Choroid plexus epithelial cell (primary cell): Measurements from ENCODE around the gene FOXP4.

Experiments used
- DNase-seq: peaks from one replicate; pipeline ENCODE4 v3.0.0-alpha.2; 2010; ENCODE audit warnings: low read depth
- H3K4me3 ChIP-seq: 2 replicates; pipeline ENCODE4 v1.5.1; 2011; ENCODE audit warnings: low read depth, mild to moderate bottlenecking, control low read depth, low read length, moderate library complexity
- CTCF ChIP-seq: conservative IDR thresholded peaks from 2 replicates; pipeline ENCODE4 v1.5.1; 2011; ENCODE audit warnings: low read depth, mild to moderate bottlenecking, control low read depth, inconsistent platforms, low read length, moderate library complexity

FOXP4 gene

GRCh38 chr6:41502917-41503671 lies 43.1 kb upstream of the FOXP4 start:
- no peak overlapping the region for H3K4me3 ChIP-seq
- TF ChIP-seq CTCF: no peak
- DNase-seq: peak; percentile 64

- peak; percentile 60 for DNase-seq
- TF ChIP-seq CTCF: no peak
- peak overlapping the region; percentile 39 for H3K4me3 ChIP-seq
Observed at GRCh38 chr6:41503827-41504465, 42.2 kb upstream of the FOXP4 start.

- DNase-seq: peak; percentile 69
- peak overlapping the region; percentile 39 for H3K4me3 ChIP-seq
- TF ChIP-seq CTCF: no peak
Observed at GRCh38 chr6:41504466-41505121, 41.6 kb upstream of the FOXP4 start.

- peak; percentile 92 for DNase-seq
- no peak for TF ChIP-seq CTCF
- peak overlapping the region; percentile 37 for H3K4me3 ChIP-seq
Observed at GRCh38 chr6:41505122-41506049, 40.8 kb upstream of the FOXP4 start.

GRCh38 chr6:41508479-41508878 lies 37.7 kb upstream of the FOXP4 start:
- H3K4me3 ChIP-seq: no peak overlapping the region
- no peak for TF ChIP-seq CTCF
- no peak for DNase-seq

- no peak for DNase-seq
- no peak for TF ChIP-seq CTCF
- no peak overlapping the region for H3K4me3 ChIP-seq
Observed at GRCh38 chr6:41509580-41509979, 36.6 kb upstream of the FOXP4 start.
